Activated naive CD4-positive, alpha-beta T cell treated with Interleukin-2 at 50 U/mL for 16 hours (primary cell): Measurements from ENCODE around the gene PACS1.
A peak's percentile ranks its signal among the peaks of the same experiment; 100 is the strongest.
"Not testable (repeated sequence)": the region's sequence is repeated elsewhere in the genome, so short reads cannot be mapped to it uniquely, and the experiment has no call there.

ENCODE experiments used
- DNase-seq: peaks from one replicate; pipeline ENCODE4 v3.0.0-alpha.2; 2020

PACS1 gene

DNA sequence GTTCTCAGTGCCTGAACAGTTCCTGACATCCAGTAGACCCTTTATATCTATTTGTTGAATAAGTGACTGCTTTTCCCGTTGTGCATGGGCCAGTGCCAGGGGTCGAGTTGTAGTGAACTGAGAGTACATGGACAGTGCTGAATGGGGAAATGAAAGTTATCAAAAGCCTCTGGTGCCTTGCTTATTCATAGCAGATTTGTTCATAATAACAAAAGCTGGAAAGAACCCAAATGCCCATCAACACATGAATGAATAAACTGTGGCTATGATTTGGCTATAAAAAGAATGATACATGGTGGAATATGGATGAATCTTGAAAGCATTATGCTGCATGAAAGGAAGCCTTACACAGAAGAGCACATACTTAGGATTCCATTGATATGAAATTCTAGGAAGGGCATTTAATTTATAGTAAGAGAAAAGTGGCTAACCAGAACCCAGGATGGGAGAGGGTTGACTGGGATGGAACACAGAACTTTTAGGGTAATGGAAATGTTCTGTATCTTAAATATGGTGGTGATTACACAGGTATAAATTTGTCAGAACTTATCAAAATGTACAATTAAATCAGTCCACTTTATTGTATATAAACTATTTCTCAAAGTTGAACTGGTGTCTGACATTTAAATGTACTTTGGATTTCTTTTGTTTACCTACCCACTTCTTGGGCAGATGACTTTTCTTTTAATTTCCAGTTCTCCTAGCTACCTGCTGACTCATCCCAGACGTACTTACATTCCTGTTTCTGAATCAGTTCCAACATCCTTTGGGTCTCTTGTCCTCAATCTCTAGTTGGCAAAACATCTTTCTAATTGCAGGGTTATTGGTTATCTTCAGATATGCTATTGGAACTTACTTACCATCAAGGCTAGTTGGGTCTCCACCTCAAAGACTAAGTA lies 42.8 kb downstream of the PACS1 start:
- DNase-seq: no peak

DNA sequence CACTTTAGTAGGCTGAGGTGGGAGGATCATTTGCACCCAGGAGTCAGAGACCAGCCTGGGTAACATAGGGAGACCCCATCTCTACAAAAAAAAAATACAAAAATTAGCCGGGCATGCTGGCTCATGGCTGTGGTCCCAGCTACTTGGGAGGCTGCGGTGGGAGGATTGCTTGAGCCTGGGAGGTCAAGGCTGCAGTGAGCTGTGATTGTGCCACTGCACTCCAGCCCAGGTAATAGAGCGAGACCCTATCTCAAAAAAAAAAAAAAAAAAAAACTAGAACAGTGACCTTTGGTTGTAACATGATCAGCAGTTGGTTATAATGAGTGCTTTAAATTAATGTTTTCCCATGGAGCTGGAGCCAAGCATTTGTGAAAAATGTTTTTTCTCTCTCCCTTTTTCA lies 44.9 kb downstream of the PACS1 start:
- not testable (repeated sequence) for DNase-seq

DNA sequence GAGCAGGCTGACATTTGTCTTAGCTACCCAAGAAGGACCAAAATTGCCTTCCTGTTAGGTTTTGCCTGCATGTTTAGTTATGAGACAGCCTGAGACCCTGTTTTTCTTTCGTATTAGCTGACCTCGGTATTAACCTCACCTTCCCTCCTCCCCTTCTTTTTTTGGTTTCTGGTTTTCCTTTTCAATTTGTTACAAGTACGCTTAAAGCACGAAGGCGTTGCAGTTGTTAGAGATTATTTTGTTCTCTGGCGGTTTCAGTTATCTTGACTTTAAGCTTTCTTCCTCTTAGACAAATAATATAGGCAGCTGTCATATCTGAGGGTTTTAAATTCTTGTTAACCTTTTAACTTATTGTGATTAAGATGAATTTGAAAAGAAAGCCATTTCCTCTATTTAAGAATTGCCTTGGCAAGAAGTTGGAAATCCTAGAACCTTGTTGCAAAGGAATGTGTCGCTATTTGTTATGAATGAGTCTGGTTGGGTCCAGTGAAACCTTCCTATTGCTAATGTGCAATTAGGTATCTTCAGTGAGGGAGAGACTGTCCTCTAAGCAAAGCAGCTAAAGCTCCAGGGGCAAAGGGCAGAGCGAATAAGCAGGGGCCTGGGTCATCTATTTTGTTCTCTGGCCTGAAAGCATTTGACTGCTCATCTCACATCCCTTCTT lies 45.7 kb downstream of the PACS1 start:
- DNase-seq: no peak

- DNase-seq: no peak
Observed at GRCh38 chr11:66116576-66117361, 46.7 kb downstream of the PACS1 start.

DNA sequence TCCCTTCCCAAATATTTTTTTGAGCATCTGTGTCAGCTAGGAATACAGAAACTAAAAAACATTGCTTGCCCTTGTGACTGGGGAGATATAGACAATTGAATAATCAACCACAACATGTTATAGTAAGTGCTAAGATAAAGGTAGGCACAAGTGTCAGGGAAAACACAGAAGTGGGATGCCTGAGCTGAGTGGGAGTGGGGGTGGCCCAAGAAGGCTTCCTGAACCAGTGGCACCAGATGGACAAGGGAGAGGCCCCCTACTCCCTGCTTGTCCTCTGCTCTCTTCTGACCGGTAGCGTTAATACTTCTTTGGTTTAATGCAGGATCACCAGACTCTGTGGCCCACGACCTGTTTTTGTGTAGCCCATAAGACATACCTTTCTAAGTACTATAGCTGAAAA lies 48.8 kb downstream of the PACS1 start:
- DNase-seq: no peak

DNA sequence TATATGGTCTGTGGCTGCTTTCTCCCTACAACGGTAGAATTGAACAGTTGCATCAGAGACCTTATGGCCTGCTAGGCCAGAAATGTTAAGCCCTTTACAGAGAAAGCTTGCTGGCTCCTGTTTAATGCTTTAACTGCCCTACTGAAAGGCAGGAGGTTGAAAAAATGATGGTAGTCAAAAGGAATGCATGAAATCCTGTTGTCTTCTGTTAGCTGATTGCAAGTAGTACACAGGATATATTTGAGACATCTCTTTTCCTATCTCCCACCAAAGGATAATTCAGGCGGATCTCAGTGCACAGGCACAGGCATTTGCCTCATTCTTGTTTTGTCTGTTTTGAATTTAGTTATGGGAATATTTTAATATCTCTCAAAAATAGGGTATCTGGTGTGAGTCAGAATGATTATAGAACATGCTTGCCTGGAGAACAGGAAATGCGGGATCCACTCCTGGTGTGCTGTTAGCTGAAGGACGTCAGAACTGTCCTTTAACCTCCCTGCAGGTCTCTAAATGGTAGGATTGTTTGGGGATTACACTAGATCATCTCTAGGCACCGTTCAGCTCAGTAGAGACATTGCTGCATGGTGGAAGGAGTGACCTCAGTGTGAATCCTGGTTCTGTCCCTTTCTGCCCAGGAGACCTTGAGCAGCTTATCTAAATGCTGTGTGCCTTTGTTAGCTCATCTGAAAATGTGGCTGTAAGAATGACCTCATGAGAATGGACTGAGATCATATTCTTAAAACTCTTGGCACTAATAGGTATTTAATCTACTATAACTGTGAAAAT lies 49.5 kb downstream of the PACS1 start:
- DNase-seq: no peak

GRCh38 chr11:66121466-66121865 lies 51.4 kb downstream of the PACS1 start:
- no peak for DNase-seq

- DNase-seq: no peak
Observed at GRCh38 chr11:66123902-66124301, 53.8 kb downstream of the PACS1 start.

DNA sequence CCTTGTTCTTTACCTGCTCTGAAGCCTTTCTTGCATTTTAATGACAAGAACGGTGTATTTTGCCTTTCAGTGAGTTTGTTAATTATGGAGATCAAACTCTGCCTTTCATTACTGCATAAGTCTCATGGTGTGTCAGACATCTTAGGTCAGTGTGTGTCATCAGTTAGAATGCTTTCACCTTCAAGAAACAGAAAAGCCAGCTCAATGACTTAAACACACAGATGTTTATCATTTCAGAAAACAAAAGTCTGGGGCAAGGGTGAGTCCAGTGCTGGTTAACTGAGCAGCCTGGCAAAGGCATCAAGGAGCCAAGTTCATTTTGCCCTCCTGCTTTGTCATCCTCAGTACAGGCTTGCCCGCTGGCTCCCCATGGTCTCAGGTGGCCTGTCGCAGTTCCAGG lies 54.5 kb downstream of the PACS1 start:
- DNase-seq: no peak

DNA sequence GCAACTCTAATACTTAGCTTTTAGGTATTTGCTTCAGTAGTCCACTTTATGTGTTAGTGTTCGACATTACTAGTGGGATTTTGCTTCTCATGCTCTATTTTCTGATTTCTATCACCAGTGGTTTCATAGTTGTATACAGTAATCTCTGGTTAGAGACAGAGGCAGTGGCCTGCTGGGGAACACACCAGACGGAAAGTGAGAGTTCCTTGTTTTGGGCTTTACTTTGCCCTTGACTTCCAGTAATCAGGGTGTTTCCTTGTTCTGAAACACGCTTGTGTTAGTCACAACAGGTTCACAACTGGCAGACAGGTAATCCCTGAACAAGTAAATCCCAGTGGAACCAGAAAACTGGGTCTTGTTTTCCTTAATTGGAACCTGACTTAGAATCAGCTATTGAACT lies 56.0 kb downstream of the PACS1 start:
- peak; percentile 27 for DNase-seq

GRCh38 chr11:66126808-66127555 lies 56.9 kb downstream of the PACS1 start:
- peak; percentile 64 for DNase-seq

DNA sequence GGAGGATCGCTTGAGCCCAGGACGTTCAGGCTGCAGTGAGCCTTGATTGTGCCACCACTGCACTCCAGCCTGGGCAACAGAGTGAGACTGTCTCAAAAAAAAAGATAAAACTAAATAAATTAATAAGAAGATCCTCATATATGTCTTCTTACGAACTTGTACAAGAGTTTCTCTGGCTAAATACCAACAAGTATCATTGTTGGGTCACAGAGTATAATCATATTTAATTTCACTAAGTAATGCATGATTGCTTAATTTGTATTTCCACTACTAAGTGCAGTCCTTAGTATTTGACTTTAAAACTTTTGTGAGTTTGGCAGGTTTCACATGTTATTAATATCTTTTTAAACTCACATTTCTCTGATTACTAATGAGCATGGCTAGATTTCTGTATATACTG lies 60.9 kb downstream of the PACS1 start:
- DNase-seq: no peak

DNA sequence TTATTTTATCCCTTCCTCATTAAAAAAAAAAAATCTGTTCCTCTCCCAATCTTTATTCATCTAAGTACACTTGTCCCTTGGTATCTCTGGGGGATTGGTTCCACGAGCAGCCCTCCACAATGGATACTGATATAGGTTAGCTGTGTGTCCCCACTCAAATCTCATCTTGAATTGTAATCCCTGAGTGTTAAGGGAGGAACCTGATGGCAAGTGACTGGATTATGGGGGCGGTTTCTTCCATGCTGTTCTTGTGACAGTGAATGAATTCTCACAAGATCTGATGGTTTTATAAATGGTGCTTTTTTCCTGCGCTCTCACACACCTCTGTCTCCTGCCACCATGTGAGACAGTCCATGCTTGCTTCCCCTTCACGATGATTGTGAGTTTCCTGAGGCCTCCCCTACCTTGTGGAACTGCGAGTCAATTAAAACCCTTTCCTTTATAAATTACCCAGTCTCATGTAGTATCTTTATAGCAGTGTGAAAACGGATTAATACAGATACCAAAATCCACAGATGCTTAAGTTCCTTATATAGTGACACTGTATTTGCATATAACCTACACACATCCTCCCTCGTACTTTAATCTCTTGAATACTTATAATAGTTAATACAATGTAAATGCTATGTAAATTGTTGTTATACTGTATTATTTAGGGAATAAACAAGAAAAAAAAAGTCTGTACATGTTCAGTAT lies 62.0 kb downstream of the PACS1 start:
- no peak for DNase-seq

- no peak for DNase-seq
Observed at GRCh38 chr11:66133216-66133775, 63.2 kb downstream of the PACS1 start.

DNA sequence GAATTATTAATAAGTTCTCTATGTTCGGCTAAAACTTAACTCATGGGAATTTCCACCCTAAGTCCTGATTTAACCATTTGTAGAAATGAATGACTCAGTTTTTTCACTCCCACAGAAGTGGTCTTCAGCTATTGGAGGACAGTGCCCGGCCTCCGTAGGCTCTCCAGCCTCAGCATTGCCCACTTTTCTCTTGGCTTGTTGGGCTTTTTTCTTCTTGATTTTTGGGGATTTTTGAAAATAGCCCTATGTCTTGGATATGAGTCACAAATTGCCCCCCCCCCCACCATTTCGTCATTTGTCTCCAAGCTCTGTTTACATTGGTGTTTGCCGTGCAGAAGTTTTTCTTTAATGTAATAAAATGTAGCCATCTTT lies 66.7 kb downstream of the PACS1 start:
- DNase-seq: no peak

DNA sequence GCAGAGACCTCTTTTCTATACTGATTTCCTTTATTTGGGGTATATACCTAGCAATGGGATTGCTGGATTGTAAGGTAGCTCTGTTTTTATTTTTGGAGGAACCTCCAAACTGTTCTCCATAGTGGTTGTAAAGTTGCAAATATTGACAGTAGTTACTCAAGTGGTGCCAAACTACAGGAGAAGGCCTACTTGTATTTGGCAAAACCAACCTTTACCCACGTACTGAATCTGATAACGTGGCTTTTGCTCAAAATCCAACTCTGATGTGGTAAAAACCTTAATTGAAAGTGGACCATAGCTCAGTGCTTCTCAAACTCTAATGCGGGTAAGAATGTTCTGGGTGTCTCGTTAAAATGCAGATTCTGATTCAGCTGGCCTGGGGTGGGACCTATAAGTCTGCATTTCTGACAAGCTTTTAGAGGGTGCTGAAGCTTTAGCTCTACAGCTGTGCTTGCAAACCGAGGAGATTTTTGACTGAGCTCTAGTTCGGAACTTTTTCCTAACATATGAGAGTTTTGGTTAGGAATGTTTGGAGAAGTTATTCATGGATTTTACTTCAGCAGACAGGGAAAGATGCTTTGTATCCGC lies 69.8 kb downstream of the PACS1 start:
- DNase-seq: no peak

- no peak for DNase-seq
Observed at GRCh38 chr11:66142370-66143263, 72.5 kb downstream of the PACS1 start.

DNA sequence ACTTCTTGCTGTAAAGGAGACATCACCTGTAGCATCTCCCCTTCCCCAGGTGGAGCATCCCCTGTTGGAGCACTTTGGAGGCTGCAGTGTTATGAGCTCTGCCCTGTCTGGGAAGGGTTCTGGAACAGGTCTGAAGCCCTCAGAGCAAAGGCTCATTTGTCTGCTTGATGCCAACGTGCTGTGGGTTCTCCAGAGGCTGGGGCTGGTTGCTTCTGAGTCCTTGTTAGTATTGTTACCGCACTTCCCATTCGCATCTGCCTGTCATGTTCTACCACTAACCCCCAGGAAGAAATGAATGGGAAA lies 73.1 kb downstream of the PACS1 start:
- DNase-seq: no peak

GRCh38 chr11:66143996-66144678 lies 74.1 kb downstream of the PACS1 start:
- no peak for DNase-seq
